ENCODE measurements around the gene DNAJC30. TPM values are rescaled to one million over a fixed set of nuclear protein-coding genes. Genes with fewer than 3 reads are reported as not detected.

Gene DNAJC30
- total and polyA plus RNA-seq, 2 of the 8 experiments (the other 6 are each of a cell fraction or from before 2014, with no cell fraction given) = 6.1 to 6.3 TPM

DNA sequence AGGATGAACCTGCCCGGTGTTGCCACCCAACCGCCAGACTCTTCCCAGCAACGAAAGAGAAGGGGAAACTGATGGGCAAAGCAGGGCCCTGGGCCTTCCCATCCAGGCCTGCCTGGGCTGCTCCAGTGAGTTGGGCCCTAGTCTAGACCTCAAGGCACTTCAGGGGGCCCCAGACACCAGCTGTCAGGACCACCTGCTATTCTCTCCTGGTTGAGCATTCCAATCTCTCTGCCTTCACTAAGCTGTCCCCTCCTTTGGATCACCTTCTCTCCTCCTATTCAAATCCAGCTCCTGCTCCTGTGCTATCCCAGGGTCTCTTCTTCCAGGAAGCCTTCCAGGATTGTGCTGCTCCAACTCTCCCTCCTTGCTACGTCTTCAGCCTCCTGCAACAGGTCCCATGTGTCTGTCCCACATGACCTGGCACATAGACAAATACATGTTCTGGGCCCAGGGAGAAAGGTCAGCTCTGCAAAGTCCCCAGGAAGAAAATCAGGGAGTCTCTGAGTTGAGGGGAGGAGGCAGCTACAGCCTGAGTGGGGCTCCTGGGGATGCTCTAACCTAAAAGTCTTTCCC is 33.2 kb upstream of the DNAJC30 start:
- Histone ChIP-seq H4K5ac (ENCODE audit: insufficient read length, low read depth, low read length) (no peak overlapping the region), H3K56ac (replicated peaks; ENCODE audit: insufficient read length, low read depth, low read length) (no peak overlapping the region), H3K36me3 (ENCODE audit: control insufficient read depth in 2 of 4, insufficient read depth in 4 of 4, low read length in 3 of 4) (no peaks in the 10 kb centered on the region), H2BK5ac (ENCODE audit: low read depth, low read length) (no peak overlapping the region), H3K4me1 (replicated peaks in 1 of 4; ENCODE audit: control insufficient read depth in 3 of 4, insufficient read depth in 4 of 4, low read length in 3 of 4) (no peaks in the 10 kb centered on the region; a peak in 4 of 7 replicates), H3K79me1 (ENCODE audit: low read depth, low read length) (peaks cover 8% of the 10 kb centered on the region), H3K27ac (ENCODE audit: low read depth, low read length) (no peak overlapping the region), H4K8ac (ENCODE audit: extremely low read depth, insufficient read depth, low read length) (no peak overlapping the region), H3K14ac (ENCODE audit: insufficient read length) (no peak overlapping the region), H3K23me2 (ENCODE audit: low read depth, low read length) (peaks cover 3% of the 10 kb centered on the region; the same call in 1 of the 2 replicates), H3K4me3 (ENCODE audit: extremely low read depth in 1 of 4, insufficient read depth in 2 of 4, low read depth in 3 of 4, low read length in 4 of 4) (no peak overlapping the region), H2AK5ac (ENCODE audit: low read depth, low read length) (no peak overlapping the region), H3K18ac (ENCODE audit: extremely low read depth, low read length) (no peak overlapping the region), H2BK12ac (ENCODE audit: low read depth, low read length) (no peak overlapping the region), H2BK15ac (ENCODE audit: low read length) (no peak overlapping the region), H3K79me2 (ENCODE audit: control insufficient read depth in 1 of 2, insufficient read depth in 2 of 2, low read length in 2 of 2) (no peaks in the 10 kb centered on the region), H2AFZ (ENCODE audit: low read length) (no peak overlapping the region), H3K9ac (replicated peaks in 1 of 4; ENCODE audit: extremely low read depth in 1 of 4, low read depth in 3 of 4, low read length in 3 of 4) (no peak overlapping the region), H4K91ac (replicated peaks; ENCODE audit: insufficient read length, low read length) (no peak overlapping the region), H3K9me3 (ENCODE audit: insufficient read depth in 2 of 2, low read depth in 1 of 2, low read length in 1 of 2) (no peaks in the 10 kb centered on the region), H4K20me1 (replicated peaks in 1 of 2; ENCODE audit: control insufficient read depth in 1 of 2, insufficient read depth in 2 of 2, low read length in 2 of 2) (peaks cover 10 to 11% of the 10 kb centered on the region in 2 experiments), H2BK20ac (ENCODE audit: low read length) (no peak overlapping the region), H3K4ac (replicated peaks; ENCODE audit: insufficient read length, low read depth, low read length) (no peak overlapping the region), H3K27me3 (replicated peaks in 1 of 4; ENCODE audit: control insufficient read depth in 3 of 4, extremely low read depth in 1 of 4, insufficient read depth in 3 of 4, low read length in 3 of 4) (peaks cover 0 to 18% (median 13%) of the 10 kb centered on the region in 4 experiments; a peak in 5 of 7 replicates), H3K4me2 (ENCODE audit: insufficient read depth in 1 of 2, low read depth in 2 of 2, low read length in 2 of 2) (no peak overlapping the region), H3K23ac (ENCODE audit: insufficient read length) (no peak overlapping the region), H2BK120ac (replicated peaks; ENCODE audit: low read depth, low read length) (no peak overlapping the region)
- no peak for FAIRE-seq
- TF ChIP-seq, protein P1, sequence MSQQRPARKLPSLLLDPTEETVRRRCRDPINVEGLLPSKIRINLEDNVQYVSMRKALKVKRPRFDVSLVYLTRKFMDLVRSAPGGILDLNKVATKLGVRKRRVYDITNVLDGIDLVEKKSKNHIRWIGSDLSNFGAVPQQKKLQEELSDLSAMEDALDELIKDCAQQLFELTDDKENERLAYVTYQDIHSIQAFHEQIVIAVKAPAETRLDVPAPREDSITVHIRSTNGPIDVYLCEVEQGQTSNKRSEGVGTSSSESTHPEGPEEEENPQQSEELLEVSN (IDR thresholded peaks at IDR 0.05) = no peak
- TF ChIP-seq SIRT6 (IDR thresholded peaks at IDR 0.05; ENCODE audit: low read length) (no peak), SAP30 (IDR thresholded peaks at IDR 0.05; ENCODE audit: insufficient read depth, insufficient replicate concordance, low read length) (no peak), TBP (IDR thresholded peaks at IDR 0.05; ENCODE audit: low read depth, low read length) (no peak), EZH2 (IDR thresholded peaks at IDR 0.05; ENCODE audit: low read depth, low read length, severe bottlenecking) (no peak), KDM5A (IDR thresholded peaks at IDR 0.05; ENCODE audit: low read length) (no peak)
- DNase-seq (ENCODE audit: low read depth in 1 of 2, low spot score in 2 of 2) = no peak
- ChIA-PET CTCF (ENCODE audit: partially characterized antibody) (interaction anchor here (0.7 to 7.4 kb wide), 10 partner anchors 8 to 138 kb away, joined by 3 to 57 read pairs (median 3); no protein-coding TSS in a partner anchor), POLR2A (ENCODE audit: partially characterized antibody) (interaction anchor here (0.6 to 2.0 kb wide), 4 partner anchors 8 to 709 kb away, joined by 3 to 7 read pairs (median 4); no protein-coding TSS in a partner anchor)
- 93% methylated on average over 4 of the region's 4 CpGs; no CpG with 5 or more reads in 1 of the 2 experiments for WGBS, 2 experiments (ENCODE audit: extremely low coverage in 1 of 2, insufficient coverage in 1 of 2, insufficient read length in 1 of 2, insufficient replicate concordance in 2 of 2, low coverage in 1 of 2, low lambda C conversion rate in 2 of 2, missing lambda C conversion rate in 1 of 2)
